B cell (primary cell): ENCODE data around the gene GRID1.

Source experiments
- EZH2 ChIP-seq: IDR thresholded peaks from 2 replicates; pipeline ENCODE4 v1.6.1; 2012; ENCODE audit warnings: borderline replicate concordance, low read depth, mild to moderate bottlenecking, moderate library complexity, low read length; ENCODE audit not compliant: insufficient read depth, poor library complexity, severe bottlenecking
- TF ChIP-seq, protein P1 (sequence below): fragments of 200-600 bp; IDR thresholded peaks from one replicate; pipeline ENCODE4 v1.8.0; 2022; ENCODE audit warnings: antibody characterized with exemption, mild to moderate bottlenecking

DNA sequence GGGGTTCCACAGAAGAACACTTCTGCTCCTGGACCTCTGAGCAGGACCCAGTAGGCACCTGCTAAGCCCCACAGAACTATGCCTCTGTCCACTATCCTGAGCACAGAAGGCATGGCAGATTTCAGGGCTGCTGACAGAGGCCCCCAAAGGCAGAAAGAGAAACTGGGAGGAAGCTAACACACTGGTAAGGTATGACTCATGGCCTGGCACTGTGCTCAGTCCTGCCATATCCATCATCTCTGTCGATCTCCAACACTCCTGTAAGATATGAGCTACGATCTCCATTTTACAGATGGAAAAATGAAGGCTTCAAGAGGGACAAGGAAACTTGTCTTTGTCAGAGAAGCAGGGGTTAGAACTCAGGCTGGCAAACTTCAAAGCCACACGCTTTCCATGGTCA lies 62.2 kb downstream of the GRID1 start:
- TF ChIP-seq, protein P1, sequence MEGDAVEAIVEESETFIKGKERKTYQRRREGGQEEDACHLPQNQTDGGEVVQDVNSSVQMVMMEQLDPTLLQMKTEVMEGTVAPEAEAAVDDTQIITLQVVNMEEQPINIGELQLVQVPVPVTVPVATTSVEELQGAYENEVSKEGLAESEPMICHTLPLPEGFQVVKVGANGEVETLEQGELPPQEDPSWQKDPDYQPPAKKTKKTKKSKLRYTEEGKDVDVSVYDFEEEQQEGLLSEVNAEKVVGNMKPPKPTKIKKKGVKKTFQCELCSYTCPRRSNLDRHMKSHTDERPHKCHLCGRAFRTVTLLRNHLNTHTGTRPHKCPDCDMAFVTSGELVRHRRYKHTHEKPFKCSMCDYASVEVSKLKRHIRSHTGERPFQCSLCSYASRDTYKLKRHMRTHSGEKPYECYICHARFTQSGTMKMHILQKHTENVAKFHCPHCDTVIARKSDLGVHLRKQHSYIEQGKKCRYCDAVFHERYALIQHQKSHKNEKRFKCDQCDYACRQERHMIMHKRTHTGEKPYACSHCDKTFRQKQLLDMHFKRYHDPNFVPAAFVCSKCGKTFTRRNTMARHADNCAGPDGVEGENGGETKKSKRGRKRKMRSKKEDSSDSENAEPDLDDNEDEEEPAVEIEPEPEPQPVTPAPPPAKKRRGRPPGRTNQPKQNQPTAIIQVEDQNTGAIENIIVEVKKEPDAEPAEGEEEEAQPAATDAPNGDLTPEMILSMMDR: no peak
- TF ChIP-seq EZH2: no peak
